Stomach (tissue), 9 donors: ENCODE data around the gene CNOT6L. TPM values are rescaled to one million over a fixed set of nuclear protein-coding genes. Genes with fewer than 3 reads are reported as not detected.

ENCODE experiments used
- DNase-seq, 2 donors: peaks; one replicate each; pipeline versions ENCODE4 v3.0.0 to v3.0.0-alpha.2; 2013 to 2019
- H3K27ac ChIP-seq, 5 donors: fragments of 200-600 bp in 4 of 5; sonication (generic) in 4 of 5; one replicate each; pipeline ENCODE4 v1.5.1; 2013 to 2019; ENCODE audit warnings: mild to moderate bottlenecking in 1 of 5, moderate library complexity in 1 of 5
- H3K27me3 ChIP-seq, 3 donors: fragments of 200-600 bp; sonication (generic); one replicate each; pipeline ENCODE4 v1.5.1; 2017 to 2019; ENCODE audit warnings: mixed run types in 1 of 3
- H3K36me3 ChIP-seq, 4 donors: fragments of 200-600 bp; sonication (generic); 1 replicate in 3 of 4; 2 replicates in 1 of 4; pipeline ENCODE4 v1.5.1; 2016 to 2019
- H3K4me1 ChIP-seq, 4 donors: fragments of 200-600 bp; sonication (generic); one replicate each; pipeline ENCODE4 v1.5.1; 2016 to 2019
- H3K4me3 ChIP-seq, 4 donors: fragments of 200-600 bp; sonication (generic) in 3 of 4; one replicate each; pipeline ENCODE4 v1.5.1; 2016 to 2019; ENCODE audit warnings: mild to moderate bottlenecking in 1 of 4
- H3K9me3 ChIP-seq, 4 donors: fragments of 200-600 bp; sonication (generic); one replicate each; pipeline ENCODE4 v1.5.1; 2016 to 2019
- CTCF ChIP-seq, 7 experiments: fragments of 450-650 bp in 4 of 7; fragments of 200-600 bp in 3 of 7; sonication (generic) in 3 of 7; IDR thresholded peaks; one replicate each; pipeline ENCODE4 v1.5.1; 2016 to 2019; ENCODE audit warnings: antibody characterized with exemption in 7 of 7, control low read depth in 2 of 7, mild to moderate bottlenecking in 1 of 7
- EP300 ChIP-seq: sonication (generic); formaldehyde crosslinking; IDR thresholded peaks from one replicate; pipeline ENCODE4 v1.6.1; 2017; ENCODE audit warnings: antibody characterized with exemption
- POLR2A ChIP-seq, 4 donors: fragments of 450-650 bp; IDR thresholded peaks; one replicate each; pipeline ENCODE4 v1.6.1; 2016; ENCODE audit warnings: antibody characterized with exemption in 4 of 4, control low read depth in 2 of 4, mild to moderate bottlenecking in 1 of 4, moderate library complexity in 1 of 4
- POLR2AphosphoS5 ChIP-seq, 3 donors: sonication (generic); formaldehyde crosslinking; IDR thresholded peaks; one replicate each; pipeline ENCODE4 v1.6.1; 2016; ENCODE audit warnings: antibody characterized with exemption in 3 of 3
- WGBS, 5 donors: extraction: QIAGEN DNeasy Blood & Tissue Kit in 3 of 5; methylation state at CpG; one replicate each; pipeline versions ENCODE4 v1.1.5 to v1.1.7; 2013 to 2018; 5-methylcytosine and 5-hydroxymethylcytosine counted together
- intact Hi-C: fragments of 100-400 bp; cut with DNase I; formaldehyde crosslinking; loops from one replicate; pipeline ENCODE4 v1.15.1; 2023; ENCODE audit warnings: low total_unique reads
- polyA plus RNA-seq, 3 donors: library from polyadenylated mRNA; stranded (reverse); fragments of 200-250 nt; gene quantifications; one replicate each; pipeline ENCODE4 v1.2.3, GENCODE V29; 2013
- total RNA-seq, 5 donors: library from RNA; depleted of rRNA; stranded (reverse); fragments of >200 nt; gene quantifications; one replicate each; pipeline versions ENCODE4 v1.1.0 to v1.2.3, GENCODE V29; 2014 to 2016
- donor health status: healthy with polysubstance abuse.
- donor health status: Bipolar disorder and iron deficiency.
- donor health status: healthy.

The CNOT6L gene
- total and polyA plus RNA-seq, 8 donors: 4.6 to 74.5 (median 7.4) TPM

- peaks cover 21 to 65% (median 34%) of the 10 kb centered on the region in 4 donors for H3K4me1 ChIP-seq
Measured at GRCh38 chr4:77815636-77816035, 3.5 kb downstream of the CNOT6L start.

DNA sequence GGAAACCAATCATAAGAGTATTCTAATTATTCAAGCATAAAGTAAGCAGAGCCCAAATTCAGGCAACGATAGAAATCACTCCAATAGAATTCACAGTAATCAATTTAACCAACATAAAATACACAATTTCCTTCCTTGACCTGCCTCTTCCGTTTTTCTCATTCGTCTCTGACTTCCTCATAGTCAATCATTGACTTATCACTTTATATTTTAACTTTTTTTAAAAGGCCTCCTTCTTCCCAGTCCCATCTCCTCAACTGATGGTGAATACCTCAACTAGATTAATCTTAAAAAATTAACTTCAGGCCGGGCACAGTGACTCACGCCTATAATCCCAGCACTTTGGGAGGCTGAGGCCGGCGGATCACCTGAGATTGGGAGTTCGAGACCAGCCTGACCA lies 13.3 kb downstream of the CNOT6L start:
- H3K27me3 ChIP-seq: no peaks in the 10 kb centered on the region
- no peak for DNase-seq
- H3K4me3 ChIP-seq: no peak overlapping the region
- H3K9me3 ChIP-seq: no peaks in the 10 kb centered on the region
- intact Hi-C loops: no loop called here
- 76 to 81% (median 78%) methylated on average over 8 of the region's 8 CpGs for WGBS, 5 donors
- no peak for TF ChIP-seq POLR2A (IDR thresholded peaks at IDR 0.05)
- no peak for TF ChIP-seq POLR2AphosphoS5 (IDR thresholded peaks at IDR 0.05)
- no peak for TF ChIP-seq EP300
- TF ChIP-seq CTCF (IDR thresholded peaks at IDR 0.05): no peak
- H3K36me3 ChIP-seq: no peaks in the 10 kb centered on the region
- H3K27ac ChIP-seq: no peak overlapping the region
- H3K4me1 ChIP-seq: peaks cover 14 to 63% (median 40%) of the 10 kb centered on the region in 4 donors

More at GRCh38 chr4:77815636-77816035, 3.5 kb downstream of the CNOT6L start:
- intact Hi-C loops: no loop called here
- no peak overlapping the region for H3K4me3 ChIP-seq
- H3K27me3 ChIP-seq: no peaks in the 10 kb centered on the region
- no peaks in the 10 kb centered on the region for H3K9me3 ChIP-seq
- no peaks in the 10 kb centered on the region for H3K36me3 ChIP-seq
- TF ChIP-seq POLR2A (IDR thresholded peaks at IDR 0.05) (no peak), EP300 (no peak), CTCF (IDR thresholded peaks at IDR 0.05) (no peak), POLR2AphosphoS5 (IDR thresholded peaks at IDR 0.05) (no peak)
- peak overlapping the region in 2 of 5 donors; percentile 38 to 52 for H3K27ac ChIP-seq
- peak in 1 of 2 donors; percentile 7 for DNase-seq

- TF ChIP-seq EP300: no peak
- no peak for TF ChIP-seq CTCF (IDR thresholded peaks at IDR 0.05)
- TF ChIP-seq POLR2AphosphoS5 (IDR thresholded peaks at IDR 0.05): no peak
- TF ChIP-seq POLR2A (IDR thresholded peaks at IDR 0.05): no peak
- H3K36me3 ChIP-seq: no peaks in the 10 kb centered on the region
- no peak overlapping the region for H3K4me3 ChIP-seq
- H3K9me3 ChIP-seq: no peaks in the 10 kb centered on the region
- intact Hi-C loops: no loop called here
- DNase-seq: no peak
- peaks cover 20 to 77% (median 48%) of the 10 kb centered on the region in 4 donors for H3K4me1 ChIP-seq
- H3K27me3 ChIP-seq: no peaks in the 10 kb centered on the region
- H3K27ac ChIP-seq: no peak overlapping the region
Measured at GRCh38 chr4:77804471-77804870, 14.7 kb downstream of the CNOT6L start.

DNA sequence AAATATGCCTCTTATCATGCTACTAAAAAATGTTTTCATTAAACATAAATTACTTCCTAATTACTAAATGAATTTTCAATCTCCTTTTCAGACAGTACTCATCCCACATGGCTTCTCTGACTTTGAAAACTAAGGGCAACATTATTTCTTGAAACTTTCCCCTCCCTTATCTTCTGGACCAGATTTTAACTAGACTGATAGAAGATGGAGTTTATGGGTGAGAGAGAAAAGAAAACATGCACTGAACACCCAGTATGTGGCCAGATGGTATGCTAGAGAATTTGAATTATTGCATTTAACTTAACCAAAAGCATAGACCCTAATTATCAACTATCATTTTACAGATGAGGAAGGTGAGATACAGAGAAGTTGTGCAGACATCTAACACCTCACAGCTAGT lies 16.8 kb downstream of the CNOT6L start:
- H3K9me3 ChIP-seq: no peaks in the 10 kb centered on the region
- TF ChIP-seq POLR2AphosphoS5 (IDR thresholded peaks at IDR 0.05) (no peak), EP300 (no peak), CTCF (IDR thresholded peaks at IDR 0.05) (no peak), POLR2A (IDR thresholded peaks at IDR 0.05) (no peak)

More for the DNA sequence above, 16.8 kb downstream of the CNOT6L start:
- intact Hi-C loops: no loop called here
- DNase-seq: no peak
- H3K4me3 ChIP-seq: no peak overlapping the region
- H3K27me3 ChIP-seq: no peaks in the 10 kb centered on the region
- no peak overlapping the region for H3K27ac ChIP-seq
- H3K4me1 ChIP-seq: peaks cover 30 to 87% (median 63%) of the 10 kb centered on the region in 4 donors
- no peaks in the 10 kb centered on the region for H3K36me3 ChIP-seq
